Naive thymus-derived CD4-positive, alpha-beta T cell (primary cell): ENCODE results near the gene HIVEP3. TPM values are rescaled to one million over a fixed set of nuclear protein-coding genes. Genes with fewer than 3 reads are reported as not detected.

Experiments
- ATAC-seq: fragments of 150-1000 bp; cut with Tn5 transposase; 2 replicates; pipeline ENCODE4 v1.10.0; 2021; ENCODE audit warnings: mild to moderate bottlenecking, moderate library complexity
- CTCF ChIA-PET: fragments of 350-600 bp; sonication (Branson Sonifier 250); formaldehyde crosslinking; loops from one replicate; lab custom pipeline; 2021; ENCODE audit warnings: antibody characterized with exemption; lab: Charles Lee
- POLR2A ChIA-PET: fragments of 350-600 bp; sonication (Branson Sonifier 250); formaldehyde crosslinking; loops from one replicate; lab custom pipeline; 2021; ENCODE audit warnings: antibody characterized with exemption, inconsistent platforms; lab: Charles Lee
- DNase-seq, 9 donors: peaks; one replicate each; pipeline versions ENCODE4 v3.0.0 to v3.0.0-alpha.2; 2020 to 2022; ENCODE audit warnings: mixed read lengths in 1 of 9
- H3K27ac ChIP-seq: one replicate; pipeline ENCODE4 v1.7.0; 2013; ENCODE audit warnings: mild to moderate bottlenecking, low read depth, low read length, moderate library complexity
- H3K27me3 ChIP-seq, 2 donors: one replicate each; pipeline ENCODE4 v1.7.0; 2013; ENCODE audit warnings: low read length in 2 of 2, mild to moderate bottlenecking in 2 of 2, moderate library complexity in 2 of 2; ENCODE audit not compliant: control insufficient read depth in 2 of 2, insufficient read depth in 2 of 2
- H3K36me3 ChIP-seq, 3 experiments: 1 replicate in 2 of 3; 2 replicates in 1 of 3; pipeline ENCODE4 v1.7.0; 2013; ENCODE audit warnings: low read length in 3 of 3, mild to moderate bottlenecking in 3 of 3, moderate library complexity in 1 of 3; ENCODE audit not compliant: insufficient read depth in 3 of 3, control insufficient read depth in 2 of 3
- H3K4me1 ChIP-seq, 2 donors: one replicate each; pipeline ENCODE4 v1.7.0; 2013; ENCODE audit warnings: low read length in 2 of 2, mild to moderate bottlenecking in 2 of 2, moderate library complexity in 1 of 2; ENCODE audit not compliant: control insufficient read depth in 2 of 2, insufficient read depth in 2 of 2
- H3K4me3 ChIP-seq: 2 replicates; pipeline ENCODE4 v1.7.0; 2013; ENCODE audit warnings: mild to moderate bottlenecking, low read length
- H3K9me3 ChIP-seq, 3 experiments: 1 replicate in 2 of 3; 2 replicates in 1 of 3; pipeline ENCODE4 v1.7.0; 2013; ENCODE audit warnings: low read length in 3 of 3; ENCODE audit not compliant: control insufficient read depth in 2 of 3
- H3K27ac Mint-ChIP-seq, 9 donors: one replicate each; pipeline ENCODE4 v1.8.0; 2020 to 2022; ENCODE audit warnings: mixed read lengths in 9 of 9, mild to moderate bottlenecking in 8 of 9, moderate library complexity in 5 of 9, inconsistent platforms in 2 of 9
- H3K27me3 Mint-ChIP-seq, 5 donors: one replicate each; pipeline ENCODE4 v1.8.0; 2021 to 2022; ENCODE audit warnings: mixed read lengths in 5 of 5, mild to moderate bottlenecking in 1 of 5
- H3K36me3 Mint-ChIP-seq, 5 donors: one replicate each; pipeline ENCODE4 v1.8.0; 2020 to 2022; ENCODE audit warnings: mixed read lengths in 5 of 5, mild to moderate bottlenecking in 3 of 5, inconsistent platforms in 1 of 5
- H3K4me1 Mint-ChIP-seq, 7 donors: one replicate each; pipeline ENCODE4 v1.8.0; 2020 to 2022; ENCODE audit warnings: mixed read lengths in 7 of 7, mild to moderate bottlenecking in 3 of 7, inconsistent platforms in 1 of 7
- H3K4me3 Mint-ChIP-seq, 10 donors: one replicate each; pipeline ENCODE4 v1.8.0; 2020 to 2022; ENCODE audit warnings: mild to moderate bottlenecking in 10 of 10, mixed read lengths in 10 of 10, moderate library complexity in 6 of 10, inconsistent platforms in 2 of 10
- H3K9me3 Mint-ChIP-seq, 11 donors: one replicate each; pipeline ENCODE4 v1.8.0; 2020 to 2022; ENCODE audit warnings: mixed read lengths in 11 of 11, mild to moderate bottlenecking in 4 of 11, inconsistent platforms in 1 of 11, moderate library complexity in 1 of 11
- intact Hi-C, 2 donors: fragments of 100-400 bp; cut with micrococcal nuclease; formaldehyde crosslinking; loops; one replicate each; pipeline ENCODE4 v1.15.1; 2023
- polyA plus RNA-seq, 2 donors: library from polyadenylated mRNA; unstranded; fragments of 300-500 nt; fragmentation: Illumina TruSeq; gene quantifications; one replicate each; pipeline ENCODE4 v1.2.3, GENCODE V29; 2021
- total RNA-seq, 6 experiments: library from RNA in 5 of 6; stranded (reverse) in 5 of 6; gene quantifications; 1 replicate in 5 of 6; 2 replicates in 1 of 6; pipeline ENCODE4 v1.2.3 and lab custom pipeline; 2021 to 2026

HIVEP3 gene
- total and polyA plus RNA-seq, 7 experiments from 2014 or later, result 4.3 to 19.1 (median 7.0) TPM

DNA sequence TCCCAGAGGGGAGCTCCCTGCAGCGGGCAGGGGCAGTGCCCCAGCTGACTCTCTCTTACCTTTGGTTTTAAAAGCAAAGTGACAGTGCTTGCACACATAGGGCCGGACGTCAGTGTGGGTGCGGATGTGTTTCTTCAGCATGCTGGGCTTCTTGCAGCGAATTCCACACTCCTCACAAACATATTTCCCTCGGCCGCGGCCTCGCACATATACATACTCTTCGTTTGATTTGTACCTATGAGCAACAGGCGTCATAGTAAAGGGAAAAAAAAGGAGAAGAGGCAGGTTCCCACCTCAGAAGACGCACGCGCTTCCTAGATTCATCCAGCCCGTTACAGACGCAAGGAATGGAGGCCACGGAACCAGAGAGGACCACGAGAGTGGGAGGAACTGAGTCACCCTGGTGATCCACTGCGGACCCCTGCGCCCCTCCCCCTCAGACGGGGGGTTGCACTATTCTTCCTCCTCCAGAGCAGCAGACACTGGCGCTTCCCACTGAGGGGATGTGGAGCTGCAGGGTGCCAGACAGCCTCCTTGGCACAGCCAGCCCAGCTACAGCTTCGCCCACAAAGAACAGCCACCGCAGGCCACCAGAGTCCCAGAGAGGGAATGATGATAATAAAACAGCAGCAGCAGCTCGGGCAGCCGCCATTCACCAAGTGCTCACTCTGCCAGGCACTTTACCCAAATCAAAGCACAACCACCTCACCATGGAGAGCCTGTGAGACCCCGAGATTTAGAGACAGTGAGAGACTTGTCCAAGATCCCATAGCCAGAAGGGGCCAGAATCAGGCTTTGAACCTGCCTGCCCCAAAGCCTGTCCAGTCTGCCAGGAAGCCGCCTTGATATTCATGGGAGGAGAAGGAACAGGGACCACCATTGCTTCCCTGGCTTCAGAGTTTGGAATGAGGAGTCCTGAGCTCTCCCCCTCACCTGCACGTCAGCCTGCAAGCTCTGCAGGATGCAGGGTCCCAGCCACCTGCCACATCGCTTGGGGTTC, 393.7 kb downstream of the HIVEP3 start:
- Histone ChIP-seq H3K4me3 (no peak overlapping the region), H3K4me1 (no peaks in the 10 kb centered on the region), H3K27me3 (no peaks in the 10 kb centered on the region), H3K27ac (no peak overlapping the region), H3K36me3 (no peaks in the 10 kb centered on the region), H3K9me3 (no peaks in the 10 kb centered on the region)
- POLR2A ChIA-PET, result no interaction called here
- Mint-ChIP-seq H3K9me3 (peaks cover 0 to 27% (median 0%) of the 10 kb centered on the region in 11 donors), H3K36me3 (peaks cover 0 to 31% (median 4%) of the 10 kb centered on the region in 5 donors), H3K27ac (no peak overlapping the region), H3K4me3 (no peak overlapping the region), H3K27me3 (no peaks in the 10 kb centered on the region), H3K4me1 (peaks cover 0 to 5% (median 0%) of the 10 kb centered on the region in 7 donors)
- intact Hi-C loops, result no loop called here
- CTCF ChIA-PET, result no interaction called here
- ATAC-seq (no peak), DNase-seq (no peak)

DNA sequence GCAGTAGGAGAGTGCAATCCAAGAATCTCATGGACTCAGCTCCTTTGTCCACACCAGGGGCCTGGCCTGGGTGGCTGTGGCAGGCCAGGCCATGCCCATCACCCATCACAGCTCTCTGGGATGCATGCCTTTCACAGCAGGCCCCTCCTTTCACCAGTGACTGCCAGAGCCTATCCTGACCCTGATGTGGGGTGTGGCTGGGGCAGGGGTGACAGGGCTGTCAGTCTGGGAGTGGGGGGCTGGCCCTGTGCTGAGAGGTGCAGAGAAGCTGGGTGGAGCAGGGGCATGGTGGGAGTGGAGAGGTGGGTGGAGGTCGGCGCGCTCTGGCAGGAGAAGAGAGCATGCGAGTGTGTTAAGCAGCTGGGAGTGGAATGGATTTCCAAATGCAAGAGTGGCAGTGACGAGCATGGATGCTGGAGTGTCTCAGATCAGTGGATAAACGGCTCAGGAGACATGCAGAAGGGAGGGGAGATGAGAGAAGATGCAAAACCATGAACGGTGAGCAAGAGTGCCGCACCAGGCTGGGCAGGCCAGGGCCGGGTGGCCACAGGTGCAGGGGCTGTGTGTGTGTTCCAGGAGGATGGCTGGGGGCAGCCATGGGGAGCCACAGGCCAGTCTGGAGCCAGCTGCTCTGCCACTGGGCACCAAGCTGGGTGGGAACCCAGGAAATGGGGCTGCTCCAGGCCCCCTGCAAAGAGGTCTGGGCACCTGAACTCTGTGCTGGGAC, 394.6 kb downstream of the HIVEP3 start:
- Mint-ChIP-seq H3K36me3 (peaks cover 0 to 27% (median 4%) of the 10 kb centered on the region in 5 donors), H3K4me3 (no peak overlapping the region), H3K27me3 (no peaks in the 10 kb centered on the region), H3K4me1 (peaks cover 0 to 2% (median 0%) of the 10 kb centered on the region in 7 donors), H3K27ac (no peak overlapping the region), H3K9me3 (peaks cover 0 to 20% (median 0%) of the 10 kb centered on the region in 11 donors)
- ChIA-PET POLR2A (no interaction called here), CTCF (no interaction called here)
- H3K4me1 ChIP-seq, result no peaks in the 10 kb centered on the region
- no peaks in the 10 kb centered on the region for H3K9me3 ChIP-seq
- no peak overlapping the region for H3K27ac ChIP-seq
- intact Hi-C loops, result no loop called here
- ATAC-seq, result no peak
- H3K36me3 ChIP-seq, result no peaks in the 10 kb centered on the region
- H3K27me3 ChIP-seq, result no peaks in the 10 kb centered on the region
- no peak overlapping the region for H3K4me3 ChIP-seq
- no peak for DNase-seq

DNA sequence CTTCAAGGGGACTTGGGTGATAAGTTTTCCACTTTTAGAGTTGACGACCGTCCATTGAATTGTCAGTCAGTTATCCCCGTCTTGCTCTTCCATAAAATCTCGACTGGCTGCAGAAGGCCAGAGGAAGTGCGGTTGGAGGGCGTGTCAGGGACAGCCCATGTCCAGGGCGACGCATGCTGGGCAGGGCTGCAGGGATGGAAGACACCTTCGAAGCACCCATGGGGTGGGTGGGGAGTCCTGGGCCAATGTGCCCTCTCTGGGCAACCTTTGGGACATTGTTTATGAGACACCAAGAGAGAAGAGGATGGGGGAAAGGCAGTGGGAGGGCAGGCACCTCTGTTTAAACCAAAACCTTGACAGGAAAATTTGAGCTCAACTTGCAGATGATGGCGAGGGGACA, 395.7 kb downstream of the HIVEP3 start:
- Mint-ChIP-seq H3K27ac (peak overlapping the region in 2 of 9 donors; percentile 2 to 5), H3K4me3 (no peak overlapping the region), H3K4me1 (peaks cover 0 to 2% (median 0%) of the 10 kb centered on the region in 7 donors), H3K9me3 (peaks cover 0 to 11% (median 0%) of the 10 kb centered on the region in 11 donors), H3K27me3 (no peaks in the 10 kb centered on the region), H3K36me3 (peaks cover 0 to 22% (median 4%) of the 10 kb centered on the region in 5 donors)
- intact Hi-C loops, result no loop called here
- Histone ChIP-seq H3K4me3 (no peak overlapping the region), H3K27me3 (no peaks in the 10 kb centered on the region), H3K27ac (no peak overlapping the region), H3K4me1 (no peaks in the 10 kb centered on the region), H3K9me3 (no peaks in the 10 kb centered on the region), H3K36me3 (no peaks in the 10 kb centered on the region)
- ChIA-PET CTCF (no interaction called here), POLR2A (no interaction called here)
- ATAC-seq, result no peak
- DNase-seq, result no peak

DNA sequence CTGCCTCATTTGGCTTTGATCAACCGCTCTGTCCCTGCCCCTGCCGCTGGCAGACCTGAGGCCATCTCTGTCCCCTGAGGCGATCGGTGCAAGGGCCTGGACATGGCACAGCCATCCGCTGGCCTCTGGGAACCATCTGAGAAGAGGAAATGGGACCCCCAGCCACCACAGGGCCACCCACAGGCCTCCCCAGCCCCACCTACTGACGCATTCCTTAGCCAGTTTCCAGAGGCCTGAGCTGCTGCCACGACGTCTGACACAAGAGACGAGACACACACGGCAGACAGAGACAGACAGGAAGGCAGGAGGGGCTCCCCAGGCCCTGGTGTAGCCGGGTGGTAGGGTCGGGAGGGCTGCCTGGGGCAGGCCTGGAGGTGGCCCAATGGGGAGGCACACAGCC, 397.0 kb downstream of the HIVEP3 start:
- H3K4me1 Mint-ChIP-seq, result peaks cover 0 to 8% (median 4%) of the 10 kb centered on the region in 7 donors
- H3K9me3 Mint-ChIP-seq, result peaks cover 0 to 2% (median 0%) of the 10 kb centered on the region in 11 donors
- Histone ChIP-seq H3K27ac (no peak overlapping the region), H3K4me1 (no peaks in the 10 kb centered on the region), H3K9me3 (no peaks in the 10 kb centered on the region), H3K4me3 (no peak overlapping the region), H3K27me3 (no peaks in the 10 kb centered on the region), H3K36me3 (no peaks in the 10 kb centered on the region)
- no peak overlapping the region for H3K27ac Mint-ChIP-seq
- peaks cover 0 to 11% (median 4%) of the 10 kb centered on the region in 5 donors for H3K36me3 Mint-ChIP-seq
- no peak overlapping the region for H3K4me3 Mint-ChIP-seq
- DNase-seq (no peak), ATAC-seq (no peak)
- ChIA-PET CTCF (no interaction called here), POLR2A (interaction anchor here (0.6 kb wide), 1 partner anchor 40 kb away, joined by 3 read pairs; no protein-coding TSS in a partner anchor)
- no peaks in the 10 kb centered on the region for H3K27me3 Mint-ChIP-seq
- intact Hi-C loops, result no loop called here

DNA sequence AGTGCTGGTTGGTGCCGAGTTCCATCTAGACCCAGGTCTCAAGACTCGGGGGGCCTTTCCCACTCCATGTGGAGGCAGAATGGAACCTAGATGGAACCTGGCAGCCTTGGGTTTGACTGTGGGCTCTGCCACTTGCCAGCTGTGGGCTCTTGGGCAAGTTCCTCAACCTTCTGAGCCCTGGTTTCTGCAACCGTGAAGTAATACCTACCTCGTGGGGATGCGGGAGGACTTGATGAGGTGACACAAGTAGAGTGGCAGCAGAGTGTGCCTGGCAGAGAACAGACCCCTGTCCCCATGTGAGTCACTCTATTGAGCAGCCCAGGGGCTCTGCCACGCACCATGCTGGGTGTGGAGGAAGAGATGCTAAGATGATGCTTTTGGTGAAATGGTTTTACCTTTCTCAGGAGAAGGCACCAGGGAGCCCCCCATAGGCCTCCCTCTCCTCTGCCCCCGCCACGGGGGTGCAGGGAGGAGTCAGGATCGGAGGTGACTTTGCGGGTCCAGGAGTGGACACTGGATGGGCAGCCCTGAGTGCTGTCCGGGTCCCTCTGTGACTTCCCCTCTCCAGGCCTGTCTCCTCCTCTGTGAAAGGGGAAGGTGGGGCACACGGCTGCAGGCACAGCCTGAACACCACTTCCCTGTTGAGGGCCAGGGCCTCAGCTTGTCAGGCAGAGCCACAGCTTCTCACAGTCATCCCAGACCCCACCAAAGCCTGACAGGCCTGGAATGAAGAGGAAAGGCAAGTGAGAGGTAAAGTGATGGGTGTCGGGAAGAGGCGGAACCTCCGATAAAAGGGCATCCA, 397.6 kb downstream of the HIVEP3 start:
- DNase-seq (no peak), ATAC-seq (peak; percentile 41)
- H3K27me3 ChIP-seq, result no peaks in the 10 kb centered on the region
- no peak overlapping the region for H3K27ac ChIP-seq
- no peaks in the 10 kb centered on the region for H3K4me1 ChIP-seq
- H3K27ac Mint-ChIP-seq, result peak overlapping the region in 1 of 9 donors; percentile 43
- no peak overlapping the region for H3K4me3 ChIP-seq
- H3K4me1 Mint-ChIP-seq, result peaks cover 0 to 10% (median 6%) of the 10 kb centered on the region in 7 donors
- intact Hi-C loops, result no loop called here
- H3K9me3 Mint-ChIP-seq, result no peaks in the 10 kb centered on the region
- no peaks in the 10 kb centered on the region for H3K36me3 ChIP-seq
- no peak overlapping the region for H3K4me3 Mint-ChIP-seq
- ChIA-PET POLR2A (interaction anchor here (0.6 kb wide), 1 partner anchor 40 kb away, joined by 3 read pairs; no protein-coding TSS in a partner anchor), CTCF (no interaction called here)
- no peaks in the 10 kb centered on the region for H3K27me3 Mint-ChIP-seq
- peaks cover 0 to 10% (median 4%) of the 10 kb centered on the region in 5 donors for H3K36me3 Mint-ChIP-seq
- H3K9me3 ChIP-seq, result no peaks in the 10 kb centered on the region

DNA sequence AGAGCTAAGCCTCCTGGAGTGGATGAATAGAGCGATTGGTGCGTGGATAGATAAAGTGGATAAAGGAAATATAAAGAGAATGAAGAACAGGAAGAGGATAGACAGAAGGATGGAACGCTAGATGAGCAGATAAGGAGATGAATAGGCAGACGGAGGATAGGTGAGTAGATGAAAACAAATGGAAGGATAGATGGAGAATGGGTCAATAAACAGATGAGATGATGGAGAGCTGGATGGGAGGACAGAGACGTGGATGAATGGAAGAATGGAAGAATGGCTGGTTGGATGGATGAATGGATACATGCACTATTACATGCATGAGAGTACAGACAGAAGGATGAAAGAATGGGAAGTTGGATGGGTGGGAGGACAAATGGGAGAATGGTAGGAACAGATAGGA, 399.1 kb downstream of the HIVEP3 start:
- POLR2A ChIA-PET, result no interaction called here

More for the DNA sequence above, 399.1 kb downstream of the HIVEP3 start:
- H3K4me1 ChIP-seq, result no peaks in the 10 kb centered on the region
- no peaks in the 10 kb centered on the region for H3K27me3 Mint-ChIP-seq
- no peaks in the 10 kb centered on the region for H3K27me3 ChIP-seq
- H3K4me3 ChIP-seq, result no peak overlapping the region
- peaks cover 0 to 13% (median 7%) of the 10 kb centered on the region in 7 donors for H3K4me1 Mint-ChIP-seq
- CTCF ChIA-PET, result no interaction called here
- no peak overlapping the region for H3K27ac ChIP-seq
- H3K36me3 Mint-ChIP-seq, result peaks cover 0 to 10% (median 4%) of the 10 kb centered on the region in 5 donors
- intact Hi-C loops, result loop anchor here in 1 of 2 donors (10.0 kb wide), 1 partner anchor 345 kb away; no protein-coding TSS in a partner anchor
- ATAC-seq, result no peak
- no peaks in the 10 kb centered on the region for H3K9me3 ChIP-seq
- H3K4me3 Mint-ChIP-seq, result no peak overlapping the region
- no peaks in the 10 kb centered on the region for H3K36me3 ChIP-seq
- H3K9me3 Mint-ChIP-seq, result no peaks in the 10 kb centered on the region
- no peak overlapping the region for H3K27ac Mint-ChIP-seq
- no peak for DNase-seq
